ENCODE measurements around the gene SPACDR.

Gene SPACDR

GRCh38 chr7:100484673-100485045, 20.6 kb upstream of the SPACDR start:
- DNase-seq: no peak

GRCh38 chr7:100483722-100484672, 19.9 kb upstream of the SPACDR start, which contains the start of gene NYAP1:
Gene NYAP1 (plus strand): TSS chr7:100483927. CDS start chr7:100485312, 1,385 bp downstream.
- DNase-seq: peak in 2 of 4 experiments; percentile 34 to 71

- DNase-seq: peak; percentile 65 to 86 (median 76)
These were observed 19.1 kb upstream of the SPACDR start for GRCh38 chr7:100483090-100483721.

- DNase-seq: no peak
These were observed 18.6 kb upstream of the SPACDR start for GRCh38 chr7:100482728-100483089.

GRCh38 chr7:100481466-100481865, 17.4 kb upstream of the SPACDR start:
- no peak for DNase-seq

- DNase-seq: peak; percentile 63 to 92 (median 75)
These were observed 15.0 kb upstream of the SPACDR start, which contains the start of gene TSC22D4 for GRCh38 chr7:100478958-100479660. Gene TSC22D4 (minus strand): TSS chr7:100479214. CDS start chr7:100478038, 1,176 bp downstream.

GRCh38 chr7:100477871-100478267, 13.8 kb upstream of the SPACDR start:
- DNase-seq: no peak

- DNase-seq: peak in 2 of 4 experiments; percentile 9 to 21
These were observed 13.1 kb upstream of the SPACDR start for GRCh38 chr7:100476903-100477870.

GRCh38 chr7:100476101-100476780, 12.2 kb upstream of the SPACDR start:
- DNase-seq: no peak

- no peak for DNase-seq
These were observed 11.5 kb upstream of the SPACDR start for GRCh38 chr7:100475549-100475948.

- no peak for DNase-seq
These were observed 8.9 kb upstream of the SPACDR start for GRCh38 chr7:100472854-100473499.

- no peak for DNase-seq
These were observed 8.2 kb upstream of the SPACDR start for GRCh38 chr7:100472121-100472851.

- no peak for DNase-seq
These were observed 7.0 kb upstream of the SPACDR start for GRCh38 chr7:100471021-100471420.

- DNase-seq: peak; percentile 72 to 88 (median 86)
These were observed 5.4 kb upstream of the SPACDR start for GRCh38 chr7:100469227-100470044.

GRCh38 chr7:100467638-100468373, 3.7 kb upstream of the SPACDR start:
- DNase-seq: no peak

- no peak for DNase-seq
These were observed 2.9 kb upstream of the SPACDR start for GRCh38 chr7:100466653-100467605.

GRCh38 chr7:100465702-100466311, 1.7 kb upstream of the SPACDR start:
- no peak for DNase-seq
